Right kidney (tissue), 9 donors: Measurements from ENCODE around the gene TAP1.
A peak's percentile ranks its signal among the peaks of the same experiment; 100 is the strongest.
"Not testable (repeated sequence)": the region's sequence is repeated elsewhere in the genome, so short reads cannot be mapped to it uniquely, and the experiment has no call there.

ENCODE experiments used
- DNase-seq: peaks from one replicate; pipeline ENCODE4 v3.0.0-alpha.2; 2016
- long read RNA-seq, 8 donors: transcript quantifications; one replicate each; lab custom pipeline, GENCODE V29; 2026

The TAP1 gene
- long read RNA-seq, donor 1, result 0 reads
- long read RNA-seq, donor 2, result 0 reads
- long read RNA-seq, donor 3, result 0 reads
- long read RNA-seq, donor 4, partial matches to known transcripts, result 0 of 2 reads
- long read RNA-seq, donor 4, other reads (novel, unspliced or antisense), result 0 of 2 reads
- long read RNA-seq, donor 5, partial matches to known transcripts, result 0 of 2 reads
- long read RNA-seq, donor 5, other reads (novel, unspliced or antisense), result 0 of 2 reads
- long read RNA-seq, donor 6, partial matches to known transcripts, result 0 of 3 reads
- long read RNA-seq, donor 6, other reads (novel, unspliced or antisense), result 0 of 3 reads
- long read RNA-seq, donor 7, partial matches to known transcripts, result 0 of 16 reads
- long read RNA-seq, donor 7, other reads (novel, unspliced or antisense), result 14 of 16 reads
- long read RNA-seq, donor 8, partial matches to known transcripts, result 0 of 3 reads
- long read RNA-seq, donor 8, other reads (novel, unspliced or antisense), result 0 of 3 reads

GRCh38 chr6:32853541-32854375 lies at the start of gene TAP1, which contains the start of gene PSMB9:
Gene TAP1, minus strand, starts transcription at chr6:32853704. Its CDS starts 68 bp downstream, at chr6:32853636.
Gene PSMB9, plus strand, starts transcription at chr6:32854192. Its CDS starts 38 bp downstream, at chr6:32854230.
- peak; percentile 98 for DNase-seq

- no peak for DNase-seq
Observed at GRCh38 chr6:32895006-32895345, 41.5 kb upstream of the TAP1 start.

- peak; percentile 98 for DNase-seq
Observed at GRCh38 chr6:32894085-32895005, 40.8 kb upstream of the TAP1 start.

GRCh38 chr6:32890831-32891230 lies 37.3 kb upstream of the TAP1 start:
- no peak for DNase-seq

- DNase-seq, result no peak
Observed at GRCh38 chr6:32889533-32889932, 36.0 kb upstream of the TAP1 start.

- DNase-seq, result no peak
Observed at GRCh38 chr6:32888576-32888975, 35.1 kb upstream of the TAP1 start.

- no peak for DNase-seq
Observed at GRCh38 chr6:32887616-32888015, 34.1 kb upstream of the TAP1 start.

- DNase-seq, result no peak
Observed at GRCh38 chr6:32886681-32887383, 33.3 kb upstream of the TAP1 start.

- no peak for DNase-seq
Observed at GRCh38 chr6:32885698-32886286, 32.3 kb upstream of the TAP1 start.

GRCh38 chr6:32883789-32884188 lies 30.3 kb upstream of the TAP1 start:
- DNase-seq, result no peak

- no peak for DNase-seq
Observed at GRCh38 chr6:32882879-32883250, 29.4 kb upstream of the TAP1 start.

- DNase-seq, result not testable (repeated sequence)
Observed at GRCh38 chr6:32880962-32881361, 27.5 kb upstream of the TAP1 start.

- no peak for DNase-seq
Observed at GRCh38 chr6:32879691-32880090, 26.2 kb upstream of the TAP1 start.

GRCh38 chr6:32876603-32877002 lies 23.1 kb upstream of the TAP1 start:
- no peak for DNase-seq

- not testable (repeated sequence) for DNase-seq
Observed at GRCh38 chr6:32873947-32874346, 20.4 kb upstream of the TAP1 start.

- DNase-seq, result peak; percentile 61
Observed at GRCh38 chr6:32868257-32868788, 14.8 kb upstream of the TAP1 start.

- no peak for DNase-seq
Observed at GRCh38 chr6:32867554-32868256, 14.2 kb upstream of the TAP1 start.

- no peak for DNase-seq
Observed at GRCh38 chr6:32867022-32867477, 13.5 kb upstream of the TAP1 start.

- no peak for DNase-seq
Observed at GRCh38 chr6:32865724-32866443, 12.4 kb upstream of the TAP1 start.
